K562 (cell line): ENCODE measurements around the gene ZZZ3. TPM values are rescaled to one million over a fixed set of nuclear protein-coding genes. Genes with fewer than 3 reads are reported as not detected.
A peak's percentile ranks its signal among the peaks of the same experiment; 100 is the strongest.

Source experiments
- BHLHE40 ChIP-seq: IDR thresholded peaks from 2 replicates; pipeline ENCODE4 v1.6.1; 2011; ENCODE audit warnings: low read length, improper control_type of control experiment
- CHD1 ChIP-seq: fragments of 200-600 bp; sonication (generic); IDR thresholded peaks from one replicate; pipeline ENCODE4 v1.6.1; 2012; ENCODE audit warnings: mild to moderate bottlenecking, moderate library complexity, low read length, inconsistent platforms
- FOXA3 ChIP-seq, 2 experiments: fragments of 450-650 bp in 1 of 2; sonication (generic) in 1 of 2; formaldehyde crosslinking; IDR thresholded peaks in 1 of 2; conservative IDR thresholded peaks in 1 of 2; 2 replicates each; pipeline versions ENCODE4 v1.4.0 to v1.8.0; 2020 to 2022; ENCODE audit warnings: mild to moderate bottlenecking in 2 of 2, missing genetic modification reagents in 1 of 2
- NCOR1 ChIP-seq: fragments of 450-650 bp; IDR thresholded peaks from 2 replicates; pipeline ENCODE4 v1.6.1; 2016; ENCODE audit warnings: mild to moderate bottlenecking, moderate library complexity
- NFYB ChIP-seq: IDR thresholded peaks from 2 replicates; pipeline ENCODE4 v1.6.1; 2011; ENCODE audit warnings: mild to moderate bottlenecking, moderate library complexity; ENCODE audit not compliant: insufficient read length; ENCODE audit errors: extremely low read depth
- PHF8 ChIP-seq: fragments of 200-600 bp; sonication (generic); IDR thresholded peaks from 2 replicates; pipeline ENCODE4 v1.6.1; 2012; ENCODE audit warnings: mixed run types, mild to moderate bottlenecking, inconsistent platforms, low read length, moderate library complexity, borderline replicate concordance
- POU5F1 ChIP-seq: fragments of 150-350 bp; IDR thresholded peaks from 2 replicates; pipeline ENCODE4 v1.6.1; 2014; ENCODE audit warnings: borderline replicate concordance, low read length, low read depth, mild to moderate bottlenecking; ENCODE audit not compliant: partially characterized antibody
- RFX5 ChIP-seq: IDR thresholded peaks from 2 replicates; pipeline ENCODE4 v1.6.1; 2011; ENCODE audit warnings: low read depth, mild to moderate bottlenecking, improper control_type of control experiment, low read length
- SMARCB1 ChIP-seq: IDR thresholded peaks from 2 replicates; pipeline ENCODE4 v1.6.1; 2011; ENCODE audit warnings: improper control_type of control experiment, low read depth; ENCODE audit not compliant: insufficient read length
- SP1 ChIP-seq: sonication (generic); formaldehyde crosslinking; IDR thresholded peaks from 2 replicates; pipeline ENCODE4 v1.8.1; 2022; ENCODE audit warnings: mild to moderate bottlenecking, missing genetic modification reagents
- TCF3 ChIP-seq: sonication (generic); formaldehyde crosslinking; IDR thresholded peaks from 2 replicates; pipeline ENCODE4 v1.4.0; 2020; ENCODE audit warnings: mild to moderate bottlenecking, missing genetic modification reagents
- TEAD2 ChIP-seq: fragments of 450-650 bp; IDR thresholded peaks from 2 replicates; pipeline ENCODE4 v1.6.1; 2016; ENCODE audit warnings: missing genetic modification characterization, control low read depth, missing compliant biosample characterization
- ZNF12 ChIP-seq: sonication (generic); formaldehyde crosslinking; IDR thresholded peaks from 2 replicates; pipeline ENCODE4 v1.4.0; 2020; ENCODE audit warnings: mild to moderate bottlenecking, missing genetic modification reagents
- ZNF41 ChIP-seq: fragments of 250-450 bp; sonication (Bioruptor Pico); conservative IDR thresholded peaks from 2 replicates; pipeline ENCODE4 v1.4.0; 2020; ENCODE audit warnings: mild to moderate bottlenecking
- ZNF444 ChIP-seq: fragments of 250-450 bp; sonication (Bioruptor Pico); IDR thresholded peaks from 2 replicates; pipeline ENCODE4 v1.4.0; 2020; ENCODE audit warnings: mild to moderate bottlenecking, moderate library complexity
- ZNF707 ChIP-seq: fragments of 250-450 bp; sonication (Bioruptor Pico); conservative IDR thresholded peaks from 2 replicates; pipeline ENCODE4 v1.8.0; 2022; ENCODE audit warnings: inconsistent platforms, mild to moderate bottlenecking, moderate library complexity
- ZSCAN32 ChIP-seq: fragments of 450-650 bp; formaldehyde crosslinking; IDR thresholded peaks from 2 replicates; pipeline ENCODE4 v1.4.0; 2020; ENCODE audit warnings: mild to moderate bottlenecking, moderate library complexity
- polyA plus RNA-seq, 8 experiments: library from polyadenylated mRNA; depleted of rRNA in 4 of 8; stranded (reverse) in 5 of 8; unstranded in 3 of 8; fragments of >200 nt; fragmentation: Nextera tagmentation in 2 of 8; fragmentation: Illumina TruSeq in 1 of 8; extraction: Ambion mirVana in 2 of 8; extraction: Trizol in 1 of 8; gene quantifications; 2 replicates each; pipeline versions ENCODE4 v1.2.1 to v1.2.3, GENCODE V29; 2011 to 2014; ENCODE audit warnings: inconsistent platforms in 1 of 8, missing spikeins in 1 of 8
- total RNA-seq, 7 experiments: library from RNA; depleted of rRNA in 6 of 7; stranded (reverse); fragments of >200 nt in 6 of 7; fragmentation: Illumina TruSeq in 2 of 7; extraction: Trizol in 2 of 7; gene quantifications; 2 replicates each; pipeline versions ENCODE4 v1.2.1 to v1.2.3, GENCODE V29; 2011 to 2021; ENCODE audit warnings: low replicate concordance in 1 of 7
- TF ChIP-seq, protein P1 (sequence below), 2 experiments: IDR thresholded peaks; 2 replicates each; pipeline ENCODE4 v1.6.1; 2011; ENCODE audit warnings: borderline replicate concordance in 1 of 2, control low read depth in 1 of 2, low read depth in 1 of 2, low read length in 1 of 2, mild to moderate bottlenecking in 1 of 2, mixed read lengths in 1 of 2, moderate library complexity in 1 of 2; ENCODE audit not compliant: insufficient read depth in 1 of 2, insufficient read length in 1 of 2, poor library complexity in 1 of 2, severe bottlenecking in 1 of 2; ENCODE audit errors: extremely low read depth in 1 of 2
- TF ChIP-seq, protein P2 (sequence below): IDR thresholded peaks from 2 replicates; pipeline ENCODE4 v1.6.1; 2014; ENCODE audit warnings: antibody characterized with exemption
- TF ChIP-seq, protein P3 (sequence below), 3 experiments: IDR thresholded peaks in 2 of 3; conservative IDR thresholded peaks in 1 of 3; 2 replicates each; pipeline ENCODE4 v1.5.1; 2011 to 2012; ENCODE audit warnings: low read length in 3 of 3, mild to moderate bottlenecking in 3 of 3, control low read depth in 2 of 3, improper control_type of control experiment in 1 of 3, inconsistent platforms in 1 of 3, low read depth in 1 of 3, mixed read lengths in 1 of 3, moderate library complexity in 1 of 3; ENCODE audit not compliant: insufficient read depth in 2 of 3
- TF ChIP-seq, protein P4 (sequence below): fragments of 450-650 bp; IDR thresholded peaks from 2 replicates; pipeline ENCODE4 v1.6.1; 2016; ENCODE audit warnings: low read depth, mild to moderate bottlenecking, moderate library complexity
- TF ChIP-seq, protein P5 (sequence below): fragments of 450-650 bp; formaldehyde crosslinking; IDR thresholded peaks from 2 replicates; pipeline ENCODE4 v1.4.0; 2020; ENCODE audit warnings: mild to moderate bottlenecking

ZZZ3 gene
- total and polyA plus RNA-seq, 9 of the 15 experiments (the other 6 are each of a cell fraction or from before 2014, with no cell fraction given) = 13.9 to 64.0 (median 36.7) TPM

DNA sequence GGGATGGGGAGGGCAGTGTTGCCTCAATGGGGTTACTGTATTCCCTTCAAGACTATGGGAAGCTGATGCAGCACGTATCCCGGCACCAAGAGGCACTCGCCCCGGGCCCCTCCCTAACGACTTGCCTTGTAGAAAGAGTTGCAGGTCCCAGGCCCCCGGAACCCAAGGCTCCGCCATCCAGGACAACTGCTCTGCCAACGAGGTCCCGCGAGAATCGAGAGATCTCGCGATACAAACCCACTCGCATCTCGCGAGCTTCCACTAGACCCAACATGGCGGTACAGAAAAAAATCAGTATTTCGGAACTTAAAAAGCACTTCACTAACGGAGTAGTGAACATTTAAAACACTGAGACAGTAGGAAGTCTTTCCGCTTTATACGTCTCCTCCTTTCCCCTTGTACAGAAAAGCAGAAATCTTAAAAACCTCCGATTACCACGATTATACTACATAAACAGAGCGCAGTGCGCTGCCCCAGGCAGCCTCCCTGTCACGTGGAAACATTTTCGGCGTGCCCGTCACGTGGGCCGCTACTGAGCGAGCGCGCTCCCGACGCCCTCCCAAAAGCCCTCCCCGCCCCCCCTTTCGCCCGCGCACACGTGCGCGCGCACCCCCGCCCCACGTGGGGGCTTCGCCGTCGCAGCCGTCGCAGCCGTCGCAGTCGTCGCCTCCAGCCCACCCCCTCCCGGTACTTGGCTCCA is at the start of gene ZZZ3 (continued):
- 0 out of 2 replicates have a peak, but pooled peaks have one; percentile 10 for TF ChIP-seq TCF3
- TF ChIP-seq, protein P1, sequence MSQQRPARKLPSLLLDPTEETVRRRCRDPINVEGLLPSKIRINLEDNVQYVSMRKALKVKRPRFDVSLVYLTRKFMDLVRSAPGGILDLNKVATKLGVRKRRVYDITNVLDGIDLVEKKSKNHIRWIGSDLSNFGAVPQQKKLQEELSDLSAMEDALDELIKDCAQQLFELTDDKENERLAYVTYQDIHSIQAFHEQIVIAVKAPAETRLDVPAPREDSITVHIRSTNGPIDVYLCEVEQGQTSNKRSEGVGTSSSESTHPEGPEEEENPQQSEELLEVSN (IDR thresholded peaks at IDR 0.05; ENCODE audit: borderline replicate concordance in 1 of 2, extremely low read depth in 1 of 2, insufficient read depth in 1 of 2, insufficient read length in 1 of 2, low read depth in 1 of 2, low read length in 1 of 2, poor library complexity in 1 of 2, severe bottlenecking in 1 of 2) = peak; percentile 41 to 66
- TF ChIP-seq POU5F1 = peak; percentile 31
- no peak for TF ChIP-seq ZNF707
- TF ChIP-seq TEAD2 (tag) = no peak
- no peak for TF ChIP-seq CHD1
- peak; percentile 50 for TF ChIP-seq PHF8
- no peak; the same call in 1 of the 2 replicates for TF ChIP-seq ZNF12 (CRISPR knock-in tag)
- no peak for TF ChIP-seq ZNF41
- TF ChIP-seq ZSCAN32 (CRISPR knock-in tag) = no peak
- TF ChIP-seq, protein P2, sequence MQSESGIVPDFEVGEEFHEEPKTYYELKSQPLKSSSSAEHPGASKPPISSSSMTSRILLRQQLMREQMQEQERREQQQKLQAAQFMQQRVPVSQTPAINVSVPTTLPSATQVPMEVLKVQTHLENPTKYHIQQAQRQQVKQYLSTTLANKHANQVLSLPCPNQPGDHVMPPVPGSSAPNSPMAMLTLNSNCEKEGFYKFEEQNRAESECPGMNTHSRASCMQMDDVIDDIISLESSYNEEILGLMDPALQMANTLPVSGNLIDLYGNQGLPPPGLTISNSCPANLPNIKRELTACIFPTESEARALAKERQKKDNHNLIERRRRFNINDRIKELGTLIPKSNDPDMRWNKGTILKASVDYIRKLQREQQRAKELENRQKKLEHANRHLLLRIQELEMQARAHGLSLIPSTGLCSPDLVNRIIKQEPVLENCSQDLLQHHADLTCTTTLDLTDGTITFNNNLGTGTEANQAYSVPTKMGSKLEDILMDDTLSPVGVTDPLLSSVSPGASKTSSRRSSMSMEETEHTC = peak; percentile 92
- TF ChIP-seq, protein P3, sequence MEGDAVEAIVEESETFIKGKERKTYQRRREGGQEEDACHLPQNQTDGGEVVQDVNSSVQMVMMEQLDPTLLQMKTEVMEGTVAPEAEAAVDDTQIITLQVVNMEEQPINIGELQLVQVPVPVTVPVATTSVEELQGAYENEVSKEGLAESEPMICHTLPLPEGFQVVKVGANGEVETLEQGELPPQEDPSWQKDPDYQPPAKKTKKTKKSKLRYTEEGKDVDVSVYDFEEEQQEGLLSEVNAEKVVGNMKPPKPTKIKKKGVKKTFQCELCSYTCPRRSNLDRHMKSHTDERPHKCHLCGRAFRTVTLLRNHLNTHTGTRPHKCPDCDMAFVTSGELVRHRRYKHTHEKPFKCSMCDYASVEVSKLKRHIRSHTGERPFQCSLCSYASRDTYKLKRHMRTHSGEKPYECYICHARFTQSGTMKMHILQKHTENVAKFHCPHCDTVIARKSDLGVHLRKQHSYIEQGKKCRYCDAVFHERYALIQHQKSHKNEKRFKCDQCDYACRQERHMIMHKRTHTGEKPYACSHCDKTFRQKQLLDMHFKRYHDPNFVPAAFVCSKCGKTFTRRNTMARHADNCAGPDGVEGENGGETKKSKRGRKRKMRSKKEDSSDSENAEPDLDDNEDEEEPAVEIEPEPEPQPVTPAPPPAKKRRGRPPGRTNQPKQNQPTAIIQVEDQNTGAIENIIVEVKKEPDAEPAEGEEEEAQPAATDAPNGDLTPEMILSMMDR (IDR thresholded peaks at IDR 0.05 in 2 of 3, conservative IDR thresholded peaks at IDR 0.05 in 1 of 3; ENCODE audit: insufficient read depth in 2 of 3, low read depth in 1 of 3, low read length in 3 of 3) = peak in 2 of 3 experiments; percentile 2 to 20; a peak in 1 of 6 replicates
- TF ChIP-seq, protein P4, sequence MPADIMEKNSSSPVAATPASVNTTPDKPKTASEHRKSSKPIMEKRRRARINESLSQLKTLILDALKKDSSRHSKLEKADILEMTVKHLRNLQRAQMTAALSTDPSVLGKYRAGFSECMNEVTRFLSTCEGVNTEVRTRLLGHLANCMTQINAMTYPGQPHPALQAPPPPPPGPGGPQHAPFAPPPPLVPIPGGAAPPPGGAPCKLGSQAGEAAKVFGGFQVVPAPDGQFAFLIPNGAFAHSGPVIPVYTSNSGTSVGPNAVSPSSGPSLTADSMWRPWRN = no peak
- TF ChIP-seq SMARCB1 = no peak
- TF ChIP-seq SP1 = peak; percentile 58; the same call in 1 of the 2 replicates
- no peak for TF ChIP-seq NFYB
- TF ChIP-seq, protein P5, sequence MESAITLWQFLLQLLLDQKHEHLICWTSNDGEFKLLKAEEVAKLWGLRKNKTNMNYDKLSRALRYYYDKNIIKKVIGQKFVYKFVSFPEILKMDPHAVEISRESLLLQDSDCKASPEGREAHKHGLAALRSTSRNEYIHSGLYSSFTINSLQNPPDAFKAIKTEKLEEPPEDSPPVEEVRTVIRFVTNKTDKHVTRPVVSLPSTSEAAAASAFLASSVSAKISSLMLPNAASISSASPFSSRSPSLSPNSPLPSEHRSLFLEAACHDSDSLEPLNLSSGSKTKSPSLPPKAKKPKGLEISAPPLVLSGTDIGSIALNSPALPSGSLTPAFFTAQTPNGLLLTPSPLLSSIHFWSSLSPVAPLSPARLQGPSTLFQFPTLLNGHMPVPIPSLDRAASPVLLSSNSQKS = no peak
- no peak for TF ChIP-seq NCOR1
- peak; percentile 95 for TF ChIP-seq BHLHE40
- no peak for TF ChIP-seq ZNF444
- no peak for TF ChIP-seq RFX5
- TF ChIP-seq FOXA3 (CRISPR knock-in tag; conservative IDR thresholded peaks at IDR 0.05 in 1 of 2, IDR thresholded peaks at IDR 0.05 in 1 of 2) = no peak
